DOHH2 (cell line): ENCODE data around the gene NEGR1.

ENCODE experiments used
- H3F3A ChIP-seq: fragments of 200-600 bp; sonication (generic), shearing (Covaris generic); 2 replicates; pipeline ENCODE4 v1.6.0; 2016; ENCODE audit warnings: antibody characterized with exemption, mild to moderate bottlenecking; ENCODE audit not compliant: control insufficient read depth, insufficient read depth
- H3K27ac ChIP-seq: fragments of 200-600 bp; sonication (generic); 2 replicates; pipeline ENCODE4 v1.5.1; 2014; ENCODE audit warnings: low read depth, mild to moderate bottlenecking, low read length, moderate library complexity
- H3K27me3 ChIP-seq: fragments of 200-600 bp; sonication (generic); 2 replicates; pipeline ENCODE4 v1.6.1; 2014; ENCODE audit warnings: mild to moderate bottlenecking, low read length, mixed read lengths; ENCODE audit not compliant: control insufficient read depth
- H3K36me3 ChIP-seq: fragments of 200-600 bp; sonication (generic); 2 replicates; pipeline ENCODE4 v1.6.1; 2014; ENCODE audit warnings: mild to moderate bottlenecking, low read length, moderate library complexity, mixed read lengths; ENCODE audit not compliant: control insufficient read depth
- H3K4me1 ChIP-seq: fragments of 200-600 bp; sonication (generic); 2 replicates; pipeline ENCODE4 v1.6.1; 2014; ENCODE audit warnings: mild to moderate bottlenecking, low read length, mixed read lengths; ENCODE audit not compliant: control insufficient read depth
- H3K4me2 ChIP-seq: fragments of 200-600 bp; sonication (generic); 2 replicates; pipeline ENCODE4 v1.6.0; 2014; ENCODE audit warnings: mild to moderate bottlenecking, low read length, moderate library complexity
- H3K4me3 ChIP-seq: fragments of 200-600 bp; sonication (generic); 2 replicates; pipeline ENCODE4 v1.5.1; 2014; ENCODE audit warnings: mild to moderate bottlenecking, low read length, mixed read lengths
- H3K79me2 ChIP-seq: fragments of 200-600 bp; sonication (generic); 2 replicates; pipeline ENCODE4 v1.6.1; 2014; ENCODE audit warnings: mild to moderate bottlenecking, low read length, mixed read lengths; ENCODE audit not compliant: control insufficient read depth
- H3K9me2 ChIP-seq: fragments of 200-600 bp; sonication (generic); replicated peaks from 2 replicates; pipeline ENCODE4 v1.6.1; 2014; ENCODE audit warnings: mild to moderate bottlenecking, low read length, mixed read lengths; ENCODE audit not compliant: control insufficient read depth
- H3K9me3 ChIP-seq: fragments of 200-600 bp; sonication (generic); 2 replicates; pipeline ENCODE4 v1.6.1; 2014; ENCODE audit warnings: antibody characterized with exemption, low read length, mixed read lengths; ENCODE audit not compliant: control insufficient read depth, insufficient read depth
- H4K20me1 ChIP-seq: fragments of 200-600 bp; sonication (generic); 2 replicates; pipeline ENCODE4 v1.6.0; 2014; ENCODE audit warnings: low read depth, mild to moderate bottlenecking, antibody characterized with exemption, low read length, moderate library complexity; ENCODE audit not compliant: control insufficient read depth, insufficient read depth
- CTCF ChIP-seq: fragments of 200-600 bp; sonication (generic); IDR thresholded peaks from one replicate; pipeline ENCODE4 v1.5.1; 2014; ENCODE audit warnings: antibody characterized with exemption, mild to moderate bottlenecking, low read depth, low read length; ENCODE audit not compliant: poor library complexity, severe bottlenecking
- EZH2phosphoT487 ChIP-seq: fragments of 200-600 bp; sonication (generic); IDR thresholded peaks from 2 replicates; pipeline ENCODE4 v1.6.1; 2017; ENCODE audit warnings: borderline replicate concordance, mild to moderate bottlenecking, antibody characterized with exemption, low read length, moderate library complexity, mixed read lengths

NEGR1 gene

GRCh38 chr1:71918630-71919029, 363.7 kb downstream of the NEGR1 start:
- TF ChIP-seq CTCF (no peak), EZH2phosphoT487 (no peak)
- Histone ChIP-seq H3K27ac (no peak overlapping the region), H3K9me2 (no peaks in the 10 kb centered on the region), H4K20me1 (no peaks in the 10 kb centered on the region), H3K36me3 (no peaks in the 10 kb centered on the region), H3K4me3 (no peak overlapping the region), H3K79me2 (no peaks in the 10 kb centered on the region), H3K4me1 (no peaks in the 10 kb centered on the region), H3K4me2 (no peak overlapping the region), H3K27me3 (no peaks in the 10 kb centered on the region), H3F3A (no peaks in the 10 kb centered on the region), H3K9me3 (no peaks in the 10 kb centered on the region; the same call in 1 of the 2 replicates)

- Histone ChIP-seq H3K27ac (no peak overlapping the region), H3K9me2 (no peaks in the 10 kb centered on the region), H3K36me3 (no peaks in the 10 kb centered on the region), H3K4me3 (no peak overlapping the region), H3K9me3 (no peaks in the 10 kb centered on the region; the same call in 1 of the 2 replicates), H3K4me2 (no peak overlapping the region), H3K4me1 (no peaks in the 10 kb centered on the region), H3K27me3 (no peaks in the 10 kb centered on the region), H3F3A (no peaks in the 10 kb centered on the region), H3K79me2 (no peaks in the 10 kb centered on the region), H4K20me1 (no peaks in the 10 kb centered on the region)
- no peak for TF ChIP-seq EZH2phosphoT487
- no peak for TF ChIP-seq CTCF
These were observed 365.4 kb downstream of the NEGR1 start for GRCh38 chr1:71916894-71917293.

- H3K27ac ChIP-seq = no peak overlapping the region
- no peak overlapping the region for H3K4me2 ChIP-seq
- H3K4me1 ChIP-seq = no peaks in the 10 kb centered on the region
- no peaks in the 10 kb centered on the region for H3F3A ChIP-seq
- no peaks in the 10 kb centered on the region for H3K79me2 ChIP-seq
- H3K9me3 ChIP-seq = no peaks in the 10 kb centered on the region; the same call in 1 of the 2 replicates
- no peaks in the 10 kb centered on the region for H3K27me3 ChIP-seq
- H4K20me1 ChIP-seq = no peaks in the 10 kb centered on the region
- H3K9me2 ChIP-seq = no peaks in the 10 kb centered on the region
- no peaks in the 10 kb centered on the region for H3K36me3 ChIP-seq
- H3K4me3 ChIP-seq = no peak overlapping the region
- TF ChIP-seq CTCF (no peak), EZH2phosphoT487 (no peak)
These were observed 367.7 kb downstream of the NEGR1 start for GRCh38 chr1:71914626-71915025.
